Measurements from ENCODE around the gene GDF10. TPM values are rescaled to one million over a fixed set of nuclear protein-coding genes. Genes with fewer than 3 reads are reported as not detected.
A peak's percentile ranks its signal among the peaks of the same experiment; 100 is the strongest.

Gene GDF10
- polyA plus RNA-seq, 1 of the 3 experiments (the other 2 are of a cell fraction) = 0.02 TPM

DNA sequence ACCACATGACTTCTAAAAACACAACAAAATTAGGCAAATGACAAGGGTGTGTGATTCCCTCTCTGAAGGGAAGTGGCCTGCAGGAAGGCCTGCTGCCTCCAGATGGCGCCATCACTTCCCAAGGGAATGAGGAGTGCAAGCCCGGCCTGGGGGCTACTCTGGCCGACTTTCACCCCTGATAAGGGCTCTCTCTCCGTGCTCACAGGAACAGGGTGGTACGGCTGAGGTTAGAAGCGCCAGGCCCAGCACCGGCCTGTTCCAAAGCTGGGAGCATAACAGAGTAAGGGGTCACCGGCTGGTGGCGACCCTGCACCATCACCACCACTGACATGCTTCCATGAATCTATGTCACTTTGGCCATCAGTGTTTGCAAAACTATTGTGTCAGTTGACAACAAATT lies 61.3 kb downstream of the GDF10 start:
- no peaks in the 10 kb centered on the region for H3K79me2 ChIP-seq (ENCODE audit: insufficient read depth)
- H3K4me3 ChIP-seq (ENCODE audit: low read depth in 2 of 2, low read length in 1 of 2) = peak overlapping the region in 1 of 2 experiments; percentile 38; a peak in 1 of 4 replicates
- H3F3A ChIP-seq (replicated peaks; ENCODE audit: insufficient read depth) = peaks cover 3% of the 10 kb centered on the region
- no peak overlapping the region for H3K9ac ChIP-seq
- H3K36me3 ChIP-seq (replicated peaks in 1 of 2; ENCODE audit: control insufficient read depth in 1 of 2, insufficient read depth in 2 of 2, low read length in 1 of 2) = no peaks in the 10 kb centered on the region
- no peak for TF ChIP-seq JUND (IDR thresholded peaks at IDR 0.05)
- TF ChIP-seq ZBTB33 (IDR thresholded peaks at IDR 0.05; ENCODE audit: borderline replicate concordance, low read depth) = no peak
- peak; percentile 58 for TF ChIP-seq RAD21 (IDR thresholded peaks at IDR 0.05; ENCODE audit: low read length)
- peak; percentile 57 for TF ChIP-seq SMC3 (IDR thresholded peaks at IDR 0.05; ENCODE audit: low read depth, low read length)
- TF ChIP-seq TEAD4 (IDR thresholded peaks at IDR 0.05; ENCODE audit: borderline replicate concordance, insufficient read depth) = no peak
- TF ChIP-seq MAX (IDR thresholded peaks at IDR 0.05; ENCODE audit: low read depth) = no peak
- TF ChIP-seq RCOR1 (IDR thresholded peaks at IDR 0.05; ENCODE audit: low read length) = no peak
- no peak for TF ChIP-seq SIN3A (IDR thresholded peaks at IDR 0.05; ENCODE audit: borderline replicate concordance, low read depth, low read length)
- TF ChIP-seq FOXM1 (IDR thresholded peaks at IDR 0.05; ENCODE audit: low read depth) = no peak
- TF ChIP-seq ELF1 (IDR thresholded peaks at IDR 0.05) = no peak
- no peak for TF ChIP-seq TCF12 (IDR thresholded peaks at IDR 0.05)
- TF ChIP-seq MEF2A (IDR thresholded peaks at IDR 0.05; ENCODE audit: borderline replicate concordance, low read depth) = no peak
- TF ChIP-seq IRF3 (IDR thresholded peaks at IDR 0.05; ENCODE audit: low read depth, low read length) = no peak
- TF ChIP-seq RXRA (IDR thresholded peaks at IDR 0.05; ENCODE audit: borderline replicate concordance, low read depth) = no peak
- TF ChIP-seq, protein P1, sequence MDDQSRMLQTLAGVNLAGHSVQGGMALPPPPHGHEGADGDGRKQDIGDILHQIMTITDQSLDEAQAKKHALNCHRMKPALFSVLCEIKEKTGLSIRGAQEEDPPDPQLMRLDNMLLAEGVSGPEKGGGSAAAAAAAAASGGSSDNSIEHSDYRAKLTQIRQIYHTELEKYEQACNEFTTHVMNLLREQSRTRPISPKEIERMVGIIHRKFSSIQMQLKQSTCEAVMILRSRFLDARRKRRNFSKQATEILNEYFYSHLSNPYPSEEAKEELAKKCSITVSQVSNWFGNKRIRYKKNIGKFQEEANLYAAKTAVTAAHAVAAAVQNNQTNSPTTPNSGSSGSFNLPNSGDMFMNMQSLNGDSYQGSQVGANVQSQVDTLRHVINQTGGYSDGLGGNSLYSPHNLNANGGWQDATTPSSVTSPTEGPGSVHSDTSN (IDR thresholded peaks at IDR 0.05) = no peak
- TF ChIP-seq CTCF (IDR thresholded peaks at IDR 0.05) = peak; percentile 80
- TF ChIP-seq RFX5 (IDR thresholded peaks at IDR 0.05; ENCODE audit: low read length) = no peak
- no peak for TF ChIP-seq REST (IDR thresholded peaks at IDR 0.05; ENCODE audit: low read depth, low read length)
- no peak for TF ChIP-seq CHD2 (IDR thresholded peaks at IDR 0.05; ENCODE audit: low read length, partially characterized antibody)
- no peak for TF ChIP-seq USF1 (IDR thresholded peaks at IDR 0.05; ENCODE audit: borderline replicate concordance, low read depth)
- TF ChIP-seq TAF1 (IDR thresholded peaks at IDR 0.05; ENCODE audit: borderline replicate concordance, low read depth, low read length) = no peak
- peak; percentile 81 for DNase-seq
- H3K9me2 ChIP-seq = no peaks in the 10 kb centered on the region
- no peaks in the 10 kb centered on the region for H3K27me3 ChIP-seq (ENCODE audit: insufficient read depth)
- no peak overlapping the region for H3K27ac ChIP-seq (ENCODE audit: low read depth in 2 of 2, low read length in 1 of 2)
- ChIA-PET POLR2A (no interaction called here), CTCF (interaction anchor here (0.8 to 5.3 kb wide), 11 partner anchors 9 to 350 kb away, joined by 3 to 50 read pairs (median 5); partner anchors contain the start of gene RBP3)
- WGBS (ENCODE audit: low lambda C conversion rate) = 3% methylated on average over 4 of the region's 9 CpGs
- H3K4me1 ChIP-seq (ENCODE audit: control insufficient read depth in 1 of 2, insufficient read depth in 2 of 2, low read depth in 1 of 2, low read length in 1 of 2) = peaks cover 0 to 8% of the 10 kb centered on the region in 2 experiments; a peak in 1 of 4 replicates
- H3K9me3 ChIP-seq = no peaks in the 10 kb centered on the region
- no peak overlapping the region for H3K4me2 ChIP-seq
- H4K20me1 ChIP-seq (ENCODE audit: insufficient read depth) = no peaks in the 10 kb centered on the region
- H2AFZ ChIP-seq (ENCODE audit: low read depth) = peak overlapping the region; percentile 51; the same call in 1 of the 2 replicates
